ENCODE measurements around the gene CUEDC1.

The CUEDC1 gene

GRCh38 chr17:57957120-57957850 is 2.1 kb upstream of the CUEDC1 start:
- Histone ChIP-seq H3K9ac (ENCODE audit: insufficient read length) (no peak overlapping the region), H3K27ac (peak overlapping the region; percentile 52), H3K36me3 (ENCODE audit: insufficient read depth, low read length) (no peaks in the 10 kb centered on the region), H3K4me3 (no peak overlapping the region), H3K9me3 (ENCODE audit: low read depth, low read length) (no peaks in the 10 kb centered on the region)
- no peak for TF ChIP-seq FOXP2 (optimal IDR thresholded peaks at IDR 0.05; ENCODE audit: control extremely low read depth, extremely low read length, insufficient read depth)
- no peak for DNase-seq (ENCODE audit: low read depth, low spot score)

GRCh38 chr17:57956291-57957119 is 1.3 kb upstream of the CUEDC1 start:
- H3K9ac ChIP-seq (ENCODE audit: insufficient read length) = peak overlapping the region; percentile 79
- no peak for DNase-seq (ENCODE audit: low read depth, low spot score)
- peak overlapping the region; percentile 84; the same call in 1 of the 2 replicates for H3K27ac ChIP-seq
- no peaks in the 10 kb centered on the region for H3K36me3 ChIP-seq (ENCODE audit: insufficient read depth, low read length)
- peak overlapping the region; percentile 83 for H3K4me3 ChIP-seq
- TF ChIP-seq FOXP2 (optimal IDR thresholded peaks at IDR 0.05; ENCODE audit: control extremely low read depth, extremely low read length, insufficient read depth) (no peak), EZH2 (IDR thresholded peaks at IDR 0.05) (no peak), POLR2AphosphoS5 (IDR thresholded peaks at IDR 0.05; ENCODE audit: borderline replicate concordance, low read depth, low read length) (no peak; the same call in 1 of the 2 replicates)
- H3K9me3 ChIP-seq (ENCODE audit: low read depth, low read length) = no peaks in the 10 kb centered on the region

- TF ChIP-seq POLR2AphosphoS5 (IDR thresholded peaks at IDR 0.05; ENCODE audit: borderline replicate concordance, low read depth, low read length) (peak; percentile 55; the same call in 1 of the 2 replicates), EZH2 (IDR thresholded peaks at IDR 0.05) (no peak)
- Histone ChIP-seq H3K9me3 (ENCODE audit: low read depth, low read length) (no peaks in the 10 kb centered on the region), H3K27ac (peak overlapping the region; percentile 98), H3K4me3 (peak overlapping the region; percentile 84), H3K36me3 (ENCODE audit: insufficient read depth, low read length) (no peaks in the 10 kb centered on the region), H3K9ac (ENCODE audit: insufficient read length) (peak overlapping the region; percentile 89)
- peak; percentile 58 for DNase-seq (ENCODE audit: low read depth, low spot score)
These were observed 622 bp downstream of the CUEDC1 start for GRCh38 chr17:57954397-57955182.

- H3K36me3 ChIP-seq (ENCODE audit: insufficient read depth, low read length) = no peaks in the 10 kb centered on the region
- peak overlapping the region; percentile 78 for H3K9ac ChIP-seq (ENCODE audit: insufficient read length)
- H3K27ac ChIP-seq = peak overlapping the region; percentile 98
- H3K4me3 ChIP-seq = peak overlapping the region; percentile 84
- H3K9me3 ChIP-seq (ENCODE audit: low read depth, low read length) = no peaks in the 10 kb centered on the region
- TF ChIP-seq EZH2 (IDR thresholded peaks at IDR 0.05) (no peak), POLR2AphosphoS5 (IDR thresholded peaks at IDR 0.05; ENCODE audit: borderline replicate concordance, low read depth, low read length) (no peak), FOXP2 (optimal IDR thresholded peaks at IDR 0.05; ENCODE audit: control extremely low read depth, extremely low read length, insufficient read depth) (no peak)
- no peak for DNase-seq (ENCODE audit: low read depth, low spot score)
These were observed 1.4 kb downstream of the CUEDC1 start for GRCh38 chr17:57953705-57954396.

- Histone ChIP-seq H3K9ac (ENCODE audit: insufficient read length) (no peak overlapping the region), H3K36me3 (ENCODE audit: insufficient read depth, low read length) (no peaks in the 10 kb centered on the region), H3K9me3 (ENCODE audit: low read depth, low read length) (no peaks in the 10 kb centered on the region), H3K27ac (peak overlapping the region; percentile 83), H3K4me3 (peak overlapping the region; percentile 84)
- TF ChIP-seq POLR2AphosphoS5 (IDR thresholded peaks at IDR 0.05; ENCODE audit: borderline replicate concordance, low read depth, low read length) = no peak
- TF ChIP-seq EZH2 (IDR thresholded peaks at IDR 0.05) = no peak
- TF ChIP-seq FOXP2 (optimal IDR thresholded peaks at IDR 0.05; ENCODE audit: control extremely low read depth, extremely low read length, insufficient read depth) = no peak
- DNase-seq (ENCODE audit: low read depth, low spot score) = no peak
These were observed 2.0 kb downstream of the CUEDC1 start for GRCh38 chr17:57953219-57953618.

GRCh38 chr17:57949649-57950048 is 5.6 kb downstream of the CUEDC1 start:
- no peak for DNase-seq (ENCODE audit: low read depth, low spot score)
- H3K27ac ChIP-seq = peak overlapping the region; percentile 96
- no peak overlapping the region for H3K9ac ChIP-seq (ENCODE audit: insufficient read length)
- no peaks in the 10 kb centered on the region for H3K36me3 ChIP-seq (ENCODE audit: insufficient read depth, low read length)
- no peaks in the 10 kb centered on the region for H3K9me3 ChIP-seq (ENCODE audit: low read depth, low read length)
- TF ChIP-seq FOXP2 (optimal IDR thresholded peaks at IDR 0.05; ENCODE audit: control extremely low read depth, extremely low read length, insufficient read depth) (no peak), POLR2AphosphoS5 (IDR thresholded peaks at IDR 0.05; ENCODE audit: borderline replicate concordance, low read depth, low read length) (no peak), EZH2 (IDR thresholded peaks at IDR 0.05) (no peak)
- H3K4me3 ChIP-seq = no peak overlapping the region

GRCh38 chr17:57948555-57949420 is 6.4 kb downstream of the CUEDC1 start:
- H3K9ac ChIP-seq (ENCODE audit: insufficient read length) = peak overlapping the region; percentile 21
- no peak for TF ChIP-seq FOXP2 (optimal IDR thresholded peaks at IDR 0.05; ENCODE audit: control extremely low read depth, extremely low read length, insufficient read depth)
- TF ChIP-seq POLR2AphosphoS5 (IDR thresholded peaks at IDR 0.05; ENCODE audit: borderline replicate concordance, low read depth, low read length) = no peak
- TF ChIP-seq EZH2 (IDR thresholded peaks at IDR 0.05) = no peak
- no peak for DNase-seq (ENCODE audit: low read depth, low spot score)
- H3K9me3 ChIP-seq (ENCODE audit: low read depth, low read length) = no peaks in the 10 kb centered on the region
- peak overlapping the region; percentile 57 for H3K4me3 ChIP-seq
- H3K27ac ChIP-seq = peak overlapping the region; percentile 96
- no peaks in the 10 kb centered on the region for H3K36me3 ChIP-seq (ENCODE audit: insufficient read depth, low read length)
